Activated CD8-positive, alpha-beta T cell treated with anti-CD3 and anti-CD28 coated beads for 36 hours (primary cell): ENCODE data around the gene DAGLB. TPM values are rescaled to one million over a fixed set of nuclear protein-coding genes. Genes with fewer than 3 reads are reported as not detected.
"Not testable (repeated sequence)": the region's sequence is repeated elsewhere in the genome, so short reads cannot be mapped to it uniquely, and the experiment has no call there.

Source experiments
- ATAC-seq: fragments of 200-7000 bp; cut with Tn5 transposase; one replicate; pipeline ENCODE4 v1.10.0; 2021; ENCODE audit warnings: mild to moderate bottlenecking, moderate library complexity
- CTCF ChIA-PET: fragments of 350-600 bp; sonication (Branson Sonifier 250); formaldehyde crosslinking; loops from one replicate; lab custom pipeline; 2021; ENCODE audit warnings: antibody characterized with exemption; lab: Charles Lee
- POLR2A ChIA-PET: fragments of 350-600 bp; sonication (Branson Sonifier 250); formaldehyde crosslinking; loops from one replicate; lab custom pipeline; 2021; ENCODE audit warnings: antibody characterized with exemption; lab: Charles Lee
- DNase-seq: peaks from one replicate; pipeline ENCODE4 v3.0.0-alpha.2; 2020
- H3K27ac Mint-ChIP-seq: one replicate; pipeline ENCODE4 v1.8.0; 2021; ENCODE audit warnings: mild to moderate bottlenecking, mixed read lengths
- H3K27me3 Mint-ChIP-seq: one replicate; pipeline ENCODE4 v1.8.0; 2021; ENCODE audit warnings: mixed read lengths
- H3K36me3 Mint-ChIP-seq: one replicate; pipeline ENCODE4 v1.8.0; 2021; ENCODE audit warnings: low read depth, mixed read lengths
- H3K4me1 Mint-ChIP-seq: one replicate; pipeline ENCODE4 v1.8.0; 2021; ENCODE audit warnings: low read depth, mixed read lengths
- H3K4me3 Mint-ChIP-seq: one replicate; pipeline ENCODE4 v1.8.0; 2021; ENCODE audit warnings: mild to moderate bottlenecking, moderate library complexity, mixed read lengths
- H3K9me3 Mint-ChIP-seq: one replicate; pipeline ENCODE4 v1.8.0; 2021; ENCODE audit warnings: mixed read lengths
- CTCF ChIP-seq: fragments of 200-600 bp; IDR thresholded peaks from one replicate; pipeline ENCODE4 v1.8.0; 2022; ENCODE audit warnings: antibody characterized with exemption, mild to moderate bottlenecking
- intact Hi-C: fragments of 100-400 bp; cut with micrococcal nuclease; formaldehyde crosslinking; loops from one replicate; pipeline ENCODE4 v1.10.0; 2022
- total RNA-seq, 2 experiments: library from RNA; stranded (reverse); gene quantifications; one replicate each; pipeline ENCODE4 v1.2.3, GENCODE V29; 2021

Gene DAGLB
- total RNA-seq, 2 experiments from 2014 or later, result 17.7 to 20.2 TPM

GRCh38 chr7:6461946-6462550 is 14.3 kb upstream of the DAGLB start:
- Mint-ChIP-seq H3K27ac (no peak overlapping the region), H3K9me3 (no peaks in the 10 kb centered on the region), H3K4me1 (peaks cover 2% of the 10 kb centered on the region), H3K27me3 (no peaks in the 10 kb centered on the region), H3K4me3 (no peak overlapping the region), H3K36me3 (peaks cover 19% of the 10 kb centered on the region)
- ChIA-PET CTCF (interaction anchor here (1.1 kb wide), 1 partner anchor 14 kb away, joined by 4 read pairs; the partner anchor contains the start of gene DAGLB), POLR2A (interaction anchor here (0.9 kb wide), 1 partner anchor 13 kb away, joined by 4 read pairs; no protein-coding TSS in a partner anchor)
- TF ChIP-seq CTCF, result no peak
- DNase-seq, result no peak
- intact Hi-C loops, result no loop called here
- ATAC-seq, result no peak

- ChIA-PET POLR2A (interaction anchor here (0.6 kb wide), 1 partner anchor 1137 kb away, joined by 3 read pairs; no protein-coding TSS in a partner anchor), CTCF (interaction anchor here (1.4 kb wide), 1 partner anchor 13 kb away, joined by 4 read pairs; no protein-coding TSS in a partner anchor)
- H3K27me3 Mint-ChIP-seq, result no peaks in the 10 kb centered on the region
- peaks cover 2% of the 10 kb centered on the region for H3K4me1 Mint-ChIP-seq
- no peak overlapping the region for H3K4me3 Mint-ChIP-seq
- no peak for ATAC-seq
- peaks cover 11% of the 10 kb centered on the region for H3K36me3 Mint-ChIP-seq
- TF ChIP-seq CTCF, result no peak
- no peak overlapping the region for H3K27ac Mint-ChIP-seq
- no peak for DNase-seq
- intact Hi-C loops, result no loop called here
- no peaks in the 10 kb centered on the region for H3K9me3 Mint-ChIP-seq
Observed at GRCh38 chr7:6460990-6461584, 13.3 kb upstream of the DAGLB start.

GRCh38 chr7:6460303-6460702 is 12.5 kb upstream of the DAGLB start:
- CTCF ChIA-PET, result interaction anchor here (1.4 kb wide), 1 partner anchor 13 kb away, joined by 4 read pairs; no protein-coding TSS in a partner anchor
- H3K4me1 Mint-ChIP-seq, result peaks cover 2% of the 10 kb centered on the region

GRCh38 chr7:6458676-6459075 is 10.9 kb upstream of the DAGLB start:
- CTCF ChIA-PET, DNase-seq, H3K4me1 Mint-ChIP-seq, POLR2A ChIA-PET, intact Hi-C loops, H3K36me3 Mint-ChIP-seq, H3K27ac Mint-ChIP-seq, H3K4me3 Mint-ChIP-seq, H3K9me3 Mint-ChIP-seq, H3K27me3 Mint-ChIP-seq: not testable (repeated sequence)
- ATAC-seq, result peak; percentile 58

More at GRCh38 chr7:6460303-6460702, 12.5 kb upstream of the DAGLB start:
- no peak for DNase-seq
- Mint-ChIP-seq H3K27me3 (no peaks in the 10 kb centered on the region), H3K9me3 (no peaks in the 10 kb centered on the region), H3K27ac (no peak overlapping the region), H3K36me3 (peaks cover 4% of the 10 kb centered on the region), H3K4me3 (no peak overlapping the region)
- POLR2A ChIA-PET, result interaction anchor here (0.6 to 1.0 kb wide), 2 partner anchors 14 to 1137 kb away, joined by 3 to 6 read pairs; no protein-coding TSS in a partner anchor
- intact Hi-C loops, result no loop called here
- TF ChIP-seq CTCF, result no peak
- no peak for ATAC-seq

GRCh38 chr7:6453734-6454133 is 6.0 kb upstream of the DAGLB start:
- Mint-ChIP-seq H3K4me1 (peaks cover 5% of the 10 kb centered on the region), H3K27me3 (no peaks in the 10 kb centered on the region), H3K4me3 (no peak overlapping the region), H3K27ac (no peak overlapping the region), H3K36me3 (no peaks in the 10 kb centered on the region), H3K9me3 (no peaks in the 10 kb centered on the region)
- intact Hi-C loops, result no loop called here
- TF ChIP-seq CTCF, result no peak
- ChIA-PET POLR2A (no interaction called here), CTCF (no interaction called here)
- ATAC-seq (no peak), DNase-seq (no peak)
